Skin epidermis (tissue), 12 donors: Measurements from ENCODE around the gene CDKL1.

Experiments used
- H3K27ac ChIP-seq, 21 experiments: fragments of 200-600 bp; sonication (generic) in 11 of 21; one replicate each; pipeline ENCODE4 v1.5.0; 2020; ENCODE audit warnings: mild to moderate bottlenecking in 3 of 21, inconsistent platforms in 2 of 21, moderate library complexity in 2 of 21
- H3K4me3 ChIP-seq, 7 experiments: fragments of 200-600 bp; sonication (generic) in 2 of 7; one replicate each; pipeline ENCODE4 v1.5.0; 2020; ENCODE audit warnings: inconsistent platforms in 2 of 7, mild to moderate bottlenecking in 2 of 7, moderate library complexity in 1 of 7

CDKL1 gene

DNA sequence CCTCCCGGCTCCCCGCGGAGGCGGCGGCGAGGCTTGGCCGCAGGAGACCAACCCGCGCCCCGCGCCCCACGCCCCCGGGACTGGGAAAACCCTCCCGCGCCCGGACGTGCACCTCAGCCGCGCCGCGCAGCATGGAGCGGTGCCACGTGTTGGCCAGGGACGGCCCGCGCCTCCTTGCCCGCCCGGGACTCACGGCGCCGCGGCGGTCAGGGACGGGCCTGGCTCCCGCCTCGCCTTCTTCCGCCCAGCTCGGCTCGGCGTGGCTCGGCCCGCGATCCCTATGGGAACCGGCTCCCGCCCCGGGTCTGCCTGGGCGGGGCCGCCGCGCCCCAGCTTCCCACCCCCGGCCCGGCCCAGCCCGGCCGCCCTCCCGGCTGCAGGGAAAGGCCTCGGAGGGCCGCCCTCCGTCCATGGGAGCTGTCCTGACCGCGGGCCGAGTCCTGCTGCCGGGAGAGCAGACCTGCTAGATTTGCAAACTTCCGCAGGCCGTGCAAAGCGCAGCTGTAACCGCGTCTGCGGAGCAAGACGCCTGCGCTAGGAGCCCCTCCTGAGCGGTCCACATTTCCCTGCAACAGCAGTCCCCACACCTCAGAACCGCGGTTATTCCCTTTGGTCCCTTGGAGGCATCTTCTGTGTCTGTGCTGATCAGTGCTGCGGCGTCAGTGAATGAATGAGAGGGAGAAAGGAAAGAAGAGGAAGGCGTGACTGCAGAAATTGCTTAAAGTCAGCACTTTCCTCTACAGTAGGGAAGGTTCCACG, at the start of gene CDKL1:
TSS of gene CDKL1 (minus strand) at position 251 of the 759 bp plus-strand sequence. CDS start 1,013 bp downstream, outside the sequence.
- Histone ChIP-seq H3K4me3 (peak within 1 kb of the TSS; percentile 39 to 80 (median 61)), H3K27ac (peak within 1 kb of the TSS; percentile 37 to 93 (median 79))

DNA sequence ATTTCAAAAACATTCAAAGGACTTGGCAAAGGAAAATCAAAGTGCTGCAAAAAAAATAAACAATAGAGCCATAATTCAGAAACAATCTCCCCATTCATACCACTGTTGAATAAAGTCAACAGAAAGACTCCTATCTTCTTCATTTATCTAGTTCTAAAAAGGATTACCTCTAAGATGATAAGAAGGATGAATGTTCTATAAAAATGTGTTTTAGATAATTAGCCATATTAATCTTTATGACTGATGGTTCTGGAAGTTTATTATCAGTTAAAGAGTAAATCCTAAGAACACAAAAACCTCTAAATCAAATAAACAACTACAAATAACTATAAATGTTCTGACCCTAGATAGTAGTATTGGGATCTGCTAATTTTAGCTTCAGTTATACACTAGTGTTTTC, 37.8 kb upstream of the CDKL1 start:
- no peak overlapping the region for H3K27ac ChIP-seq
- H3K4me3 ChIP-seq = no peak overlapping the region

GRCh38 chr14:50432131-50432530, 35.5 kb upstream of the CDKL1 start:
- Histone ChIP-seq H3K4me3 (no peak overlapping the region), H3K27ac (no peak overlapping the region)

DNA sequence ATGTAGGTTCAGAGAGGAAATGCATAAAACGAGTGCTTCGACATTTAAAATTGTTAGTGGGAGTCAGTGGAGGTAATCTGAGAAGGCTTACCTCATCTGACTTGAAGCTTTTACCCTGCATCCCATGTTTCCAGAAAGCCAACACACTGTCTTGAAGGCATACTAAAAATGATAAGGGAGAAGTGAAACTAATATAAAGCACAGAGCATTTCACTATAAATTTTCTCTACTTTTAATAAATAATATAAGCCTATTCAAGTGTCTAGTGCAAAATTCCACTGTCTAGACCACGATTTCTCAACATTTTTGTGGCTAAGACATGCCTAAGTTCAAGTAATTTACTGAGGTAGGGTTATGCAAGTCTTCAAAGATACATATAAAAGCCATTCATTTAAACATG, 29.1 kb upstream of the CDKL1 start:
- H3K4me3 ChIP-seq = no peak overlapping the region
- H3K27ac ChIP-seq = no peak overlapping the region

DNA sequence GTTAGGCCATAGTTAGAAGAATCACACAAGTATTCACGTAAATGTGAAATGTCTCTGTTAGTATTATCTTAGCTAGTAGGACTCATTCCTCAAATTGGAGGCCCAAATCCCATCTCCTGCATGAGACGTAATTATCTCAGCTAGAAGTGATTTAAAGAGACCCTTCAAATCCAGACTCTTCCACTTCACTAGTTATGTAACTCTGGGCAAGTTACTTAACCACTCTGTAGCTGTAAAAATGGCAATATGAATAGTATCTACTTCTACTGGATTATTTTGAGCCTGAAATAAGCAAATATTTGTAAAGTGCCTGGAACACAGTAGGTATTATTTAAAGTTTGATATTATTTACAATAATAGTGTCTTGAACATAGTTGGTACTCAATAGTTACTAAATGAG, 28.4 kb upstream of the CDKL1 start:
- no peak overlapping the region for H3K4me3 ChIP-seq
- no peak overlapping the region for H3K27ac ChIP-seq

- Histone ChIP-seq H3K4me3 (no peak overlapping the region), H3K27ac (no peak overlapping the region)
Measured at GRCh38 chr14:50423529-50423928, 26.8 kb upstream of the CDKL1 start.

DNA sequence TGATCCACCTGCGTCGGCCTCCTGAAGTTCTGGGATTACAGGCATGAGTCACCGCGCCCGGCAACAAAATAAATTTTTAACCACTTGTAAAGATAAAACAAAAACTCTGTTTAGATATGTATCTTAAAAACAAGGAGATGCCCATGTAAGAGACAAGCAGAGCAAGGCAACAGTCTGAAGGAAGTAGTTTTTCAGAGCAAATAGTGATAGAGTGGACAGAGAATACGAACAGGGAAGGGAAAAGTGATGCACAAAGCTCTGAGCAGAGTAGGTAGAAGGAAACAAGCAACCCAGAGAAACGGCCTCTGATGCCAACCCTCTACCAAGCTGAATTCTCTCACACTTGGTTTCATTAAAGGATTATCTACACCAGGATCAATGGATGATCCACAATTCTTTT, 24.8 kb upstream of the CDKL1 start:
- no peak overlapping the region for H3K4me3 ChIP-seq
- H3K27ac ChIP-seq = no peak overlapping the region

GRCh38 chr14:50417853-50418252, 21.2 kb upstream of the CDKL1 start:
- no peak overlapping the region for H3K27ac ChIP-seq

GRCh38 chr14:50410921-50411320, 14.2 kb upstream of the CDKL1 start:
- Histone ChIP-seq H3K27ac (no peak overlapping the region), H3K4me3 (no peak overlapping the region)

More at GRCh38 chr14:50417853-50418252, 21.2 kb upstream of the CDKL1 start:
- no peak overlapping the region for H3K4me3 ChIP-seq

- Histone ChIP-seq H3K27ac (no peak overlapping the region), H3K4me3 (no peak overlapping the region)
Measured at GRCh38 chr14:50410071-50410470, 13.4 kb upstream of the CDKL1 start.

- H3K4me3 ChIP-seq = no peak overlapping the region
Measured at GRCh38 chr14:50407111-50407812, 10.6 kb upstream of the CDKL1 start.

DNA sequence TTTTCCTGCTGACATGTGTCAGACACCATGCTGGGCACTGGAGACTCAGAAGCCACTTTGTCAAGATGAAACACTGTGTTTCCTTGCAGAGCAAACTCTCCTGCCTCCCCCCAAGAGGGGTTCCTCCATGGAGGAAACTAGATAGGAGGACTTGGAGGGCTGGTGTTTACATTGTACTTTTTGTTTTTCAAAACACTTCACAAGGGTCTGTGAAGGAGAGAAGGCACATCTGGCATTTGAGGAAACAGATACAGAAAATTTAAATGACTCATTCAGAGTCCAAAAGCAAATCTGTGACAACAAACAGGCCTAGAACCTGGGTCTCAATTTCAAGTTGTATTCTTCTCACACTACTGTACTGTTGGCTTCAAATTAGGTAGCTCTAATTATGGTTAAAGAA, 6.7 kb upstream of the CDKL1 start:
- no peak overlapping the region for H3K4me3 ChIP-seq
- no peak overlapping the region for H3K27ac ChIP-seq

More at GRCh38 chr14:50407111-50407812, 10.6 kb upstream of the CDKL1 start:
- H3K27ac ChIP-seq = peak overlapping the region in 1 of 21 experiments; percentile 21

DNA sequence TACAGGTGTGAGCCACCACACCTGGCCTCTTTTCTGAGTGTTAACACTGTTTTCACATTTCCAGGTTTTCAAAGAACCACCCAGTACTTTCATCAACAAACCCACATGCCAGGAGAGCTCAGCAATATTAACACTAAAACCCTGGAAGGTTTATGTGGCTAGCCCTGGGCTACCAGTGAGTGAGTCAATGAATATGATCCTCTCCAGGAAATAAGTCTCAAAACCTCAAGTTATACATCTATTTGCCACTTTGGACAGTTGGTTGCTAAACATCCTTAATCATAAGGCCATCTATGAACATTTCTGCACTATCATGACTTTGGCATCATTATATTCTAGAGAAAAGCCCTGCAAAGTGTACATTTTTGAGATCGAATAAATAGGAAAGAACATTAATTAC, 6.3 kb upstream of the CDKL1 start:
- Histone ChIP-seq H3K4me3 (no peak overlapping the region), H3K27ac (no peak overlapping the region)

- Histone ChIP-seq H3K4me3 (no peak overlapping the region), H3K27ac (no peak overlapping the region)
Measured at GRCh38 chr14:50400461-50400860, 3.8 kb upstream of the CDKL1 start.

DNA sequence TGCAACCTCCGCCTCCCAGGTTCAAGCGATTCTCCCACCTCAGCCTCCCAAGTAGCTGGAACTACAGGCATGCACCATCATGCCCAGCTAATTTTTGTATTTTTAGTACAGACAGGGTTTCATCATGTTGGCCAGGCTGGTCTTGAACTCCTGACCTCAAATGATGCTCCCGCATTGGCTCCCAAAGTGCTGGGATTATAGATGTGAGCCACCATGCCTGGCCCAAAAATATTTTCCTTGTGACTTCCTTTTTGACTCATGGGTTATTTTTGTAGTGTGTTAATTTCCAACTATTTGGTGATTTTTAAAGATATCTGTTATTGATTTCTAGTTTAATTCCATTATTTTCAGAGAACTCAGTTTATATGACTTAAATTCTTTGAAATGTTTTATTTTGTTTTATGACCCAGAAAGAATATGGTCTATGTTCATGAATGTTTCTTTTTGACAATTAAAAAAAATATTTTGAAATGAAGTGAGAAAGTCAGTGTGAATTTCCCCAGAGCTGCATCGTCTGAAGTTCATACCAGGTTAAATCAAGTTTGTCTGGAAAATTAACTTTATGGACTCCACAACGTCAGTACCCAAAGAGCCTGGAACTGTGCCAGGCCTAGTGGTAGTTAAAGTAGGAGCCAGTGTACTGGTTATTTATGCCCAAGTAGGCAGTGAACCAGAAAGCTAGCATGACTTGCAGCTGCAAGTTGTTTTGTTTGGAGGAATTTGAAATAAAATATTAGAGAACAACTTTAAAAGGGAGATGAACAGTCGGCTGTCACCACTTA, 2.8 kb upstream of the CDKL1 start:
- peak overlapping the region in 1 of 21 experiments; percentile 8 for H3K27ac ChIP-seq
- H3K4me3 ChIP-seq = no peak overlapping the region

GRCh38 chr14:50398189-50398580, 1.5 kb upstream of the CDKL1 start:
- no peak overlapping the region for H3K4me3 ChIP-seq

DNA sequence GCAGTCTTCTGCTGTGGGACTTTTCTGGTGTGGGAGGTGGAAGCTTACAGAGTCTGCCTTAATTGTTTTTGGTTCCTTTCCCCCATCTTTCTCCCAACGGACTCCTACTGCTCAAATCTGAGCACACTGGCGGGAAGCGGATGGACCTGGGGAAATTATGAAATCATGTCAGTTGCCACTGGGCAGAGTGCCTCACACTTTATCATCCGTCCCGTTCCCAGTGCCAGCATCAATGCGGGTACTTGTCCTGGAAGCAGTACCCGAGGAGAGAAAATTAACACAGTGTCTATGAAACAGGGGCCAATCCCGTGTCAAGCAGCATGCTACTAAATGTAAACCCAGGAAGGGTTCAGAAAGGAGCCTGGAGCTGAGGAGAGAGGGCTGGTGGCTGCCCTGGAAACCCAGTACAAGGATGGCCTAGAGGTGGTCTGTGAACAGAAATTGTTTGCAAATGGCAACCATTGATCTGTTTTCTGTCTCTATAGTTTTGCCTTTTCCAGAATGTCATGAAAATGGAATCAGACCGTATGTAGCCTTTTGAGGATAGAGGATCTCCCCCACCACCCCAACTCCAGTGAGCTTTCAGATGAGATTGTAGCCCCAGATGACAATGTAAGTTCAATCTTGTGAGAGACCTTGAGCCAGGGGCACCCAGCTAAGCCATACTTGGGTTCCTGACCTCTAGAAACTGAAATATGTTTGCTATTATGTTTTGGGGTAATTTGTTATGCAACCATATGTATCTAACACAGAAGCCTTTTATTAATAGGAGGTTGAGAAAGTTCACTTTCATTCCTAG, 908 bp upstream of the CDKL1 start:
- peak overlapping the region; percentile 39 to 80 (median 61) for H3K4me3 ChIP-seq
- H3K27ac ChIP-seq = peak overlapping the region in 18 of 21 experiments; percentile 37 to 93 (median 80)

More at GRCh38 chr14:50398189-50398580, 1.5 kb upstream of the CDKL1 start:
- peak overlapping the region in 1 of 21 experiments; percentile 24 for H3K27ac ChIP-seq

- Histone ChIP-seq H3K4me3 (peak overlapping the region in 6 of 7 experiments; percentile 39 to 80 (median 62)), H3K27ac (peak overlapping the region in 6 of 21 experiments; percentile 79 to 93 (median 82))
Measured at GRCh38 chr14:50395448-50395847, 1.2 kb downstream of the CDKL1 start.

DNA sequence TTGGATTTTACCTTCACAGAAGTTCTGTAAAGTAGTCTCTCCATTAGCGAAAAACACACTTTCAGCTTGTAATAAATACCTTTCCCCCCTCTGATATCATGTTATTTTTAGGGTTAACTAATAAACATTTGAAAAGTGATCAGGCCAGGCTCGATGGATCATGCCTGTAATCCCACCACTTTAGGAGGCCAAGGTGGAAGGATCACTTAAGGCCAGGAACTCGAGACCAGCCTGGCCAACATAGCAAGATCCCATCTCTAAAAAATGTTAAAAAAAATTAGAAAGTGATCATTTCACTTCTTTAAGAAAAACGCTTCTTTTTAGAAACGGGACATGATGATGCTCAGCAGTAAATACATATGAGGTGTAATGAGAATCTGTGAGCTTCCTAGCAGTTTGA, 2.0 kb downstream of the CDKL1 start:
- H3K4me3 ChIP-seq = no peak overlapping the region
- H3K27ac ChIP-seq = no peak overlapping the region
